H1 (cell line): ENCODE measurements around the gene STRIT1. TPM values are rescaled to one million over a fixed set of nuclear protein-coding genes. Genes with fewer than 3 reads are reported as not detected.

Experiments used
- CTCF ChIA-PET: fragments of 300-600 bp; sonication (Branson Sonifier 250); formaldehyde crosslinking; loops from one replicate; lab custom pipeline; 2021; ENCODE audit not compliant: partially characterized antibody; lab: Charles Lee
- POLR2A ChIA-PET: fragments of 300-600 bp; sonication (Branson Sonifier 250); formaldehyde crosslinking; loops from one replicate; lab custom pipeline; 2021; ENCODE audit warnings: inconsistent platforms; ENCODE audit not compliant: partially characterized antibody; lab: Charles Lee
- DNase-seq, 2 experiments: peaks; one replicate each; pipeline versions ENCODE4 v3.0.0 to v3.0.0-alpha.2; 2010 to 2022; ENCODE audit warnings: low spot score in 2 of 2, low read depth in 1 of 2, mixed read lengths in 1 of 2
- FAIRE-seq: peaks from 2 replicates; lab custom pipeline; 2011; peaks lifted over from hg19 to GRCh38; lab: Jason Lieb, UNC
- H2AFZ ChIP-seq: 2 replicates; pipeline ENCODE4 v1.8.1; 2012; ENCODE audit warnings: low read length, inconsistent platforms
- H2AK5ac ChIP-seq: 2 replicates; pipeline ENCODE4 v1.6.1; 2013; ENCODE audit warnings: low read depth, low read length
- H2BK120ac ChIP-seq: replicated peaks from 2 replicates; pipeline ENCODE3; 2013; ENCODE audit warnings: low read depth, low read length, inconsistent platforms
- H2BK12ac ChIP-seq: 2 replicates; pipeline ENCODE4 v1.6.1; 2013; ENCODE audit warnings: low read depth, low read length
- H2BK15ac ChIP-seq: 2 replicates; pipeline ENCODE4 v1.6.1; 2013; ENCODE audit warnings: low read length
- H2BK20ac ChIP-seq: 2 replicates; pipeline ENCODE4 v1.6.1; 2013; ENCODE audit warnings: low read length
- H2BK5ac ChIP-seq: 2 replicates; pipeline ENCODE4 v1.6.1; 2013; ENCODE audit warnings: low read depth, low read length
- H3K14ac ChIP-seq: 2 replicates; pipeline ENCODE4 v1.6.1; 2013; ENCODE audit warnings: inconsistent platforms; ENCODE audit not compliant: insufficient read length
- H3K18ac ChIP-seq: 2 replicates; pipeline ENCODE4 v1.6.1; 2013; ENCODE audit warnings: low read length; ENCODE audit errors: extremely low read depth
- H3K23ac ChIP-seq: 2 replicates; pipeline ENCODE4 v1.6.1; 2013; ENCODE audit warnings: inconsistent platforms; ENCODE audit not compliant: insufficient read length
- H3K23me2 ChIP-seq: 2 replicates; pipeline ENCODE4 v1.6.1; 2013; ENCODE audit warnings: low read depth, low read length
- H3K27ac ChIP-seq: 2 replicates; pipeline ENCODE4 v1.6.1; 2011; ENCODE audit warnings: low read depth, low read length, inconsistent platforms
- H3K27me3 ChIP-seq, 4 experiments: replicated peaks in 1 of 4; 1 replicate in 1 of 4; 2 replicates in 3 of 4; pipeline versions ENCODE4 v1.6.1 to v1.8.1; 2011 to 2013; ENCODE audit warnings: low read length in 3 of 4, mild to moderate bottlenecking in 3 of 4, inconsistent platforms in 2 of 4, mixed read lengths in 2 of 4, moderate library complexity in 1 of 4; ENCODE audit not compliant: control insufficient read depth in 3 of 4, insufficient read depth in 3 of 4; ENCODE audit errors: extremely low read depth in 1 of 4
- H3K36me3 ChIP-seq, 4 experiments: 2 replicates each; pipeline versions ENCODE4 v1.6.1 to v1.8.1; 2011 to 2013; ENCODE audit warnings: mild to moderate bottlenecking in 4 of 4, low read length in 3 of 4, moderate library complexity in 2 of 4, control low read depth in 1 of 4, inconsistent platforms in 1 of 4; ENCODE audit not compliant: insufficient read depth in 4 of 4, control insufficient read depth in 2 of 4
- H3K4ac ChIP-seq: replicated peaks from 2 replicates; pipeline ENCODE3; 2013; ENCODE audit warnings: low read length, low read depth, mixed read lengths, inconsistent platforms; ENCODE audit not compliant: insufficient read length
- H3K4me1 ChIP-seq, 4 experiments: replicated peaks in 1 of 4; 1 replicate in 1 of 4; 2 replicates in 3 of 4; pipeline versions ENCODE4 v1.6.1 to v1.8.1; 2011 to 2013; ENCODE audit warnings: low read length in 3 of 4, inconsistent platforms in 2 of 4, mixed read lengths in 1 of 4; ENCODE audit not compliant: insufficient read depth in 4 of 4, control insufficient read depth in 3 of 4
- H3K4me2 ChIP-seq, 2 experiments: 2 replicates each; pipeline versions ENCODE4 v1.6.1 to v1.8.1; 2011 to 2013; ENCODE audit warnings: low read depth in 2 of 2, low read length in 2 of 2, control low read depth in 1 of 2, inconsistent platforms in 1 of 2, mild to moderate bottlenecking in 1 of 2; ENCODE audit not compliant: insufficient read depth in 1 of 2
- H3K4me3 ChIP-seq, 4 experiments: fragments of 200-600, 300-600 bp in 1 of 4; sonication (generic), shearing (Covaris generic), sonication (Bioruptor Twin) in 1 of 4; 2 replicates each; pipeline versions ENCODE4 v1.5.1 to v1.8.1; 2011 to 2016; ENCODE audit warnings: low read length in 4 of 4, low read depth in 3 of 4, control low read depth in 2 of 4, inconsistent platforms in 2 of 4, mild to moderate bottlenecking in 2 of 4, mixed read lengths in 1 of 4, moderate library complexity in 1 of 4; ENCODE audit not compliant: insufficient read depth in 2 of 4; ENCODE audit errors: extremely low read depth in 1 of 4
- H3K56ac ChIP-seq: replicated peaks from 2 replicates; pipeline ENCODE3; 2013; ENCODE audit warnings: low read depth, mild to moderate bottlenecking, mixed read lengths, low read length, inconsistent platforms; ENCODE audit not compliant: insufficient read length
- H3K79me1 ChIP-seq: 2 replicates; pipeline ENCODE4 v1.6.1; 2013; ENCODE audit warnings: low read depth, low read length, control low read depth
- H3K79me2 ChIP-seq, 2 experiments: 2 replicates each; pipeline versions ENCODE4 v1.6.1 to v1.8.1; 2012 to 2013; ENCODE audit warnings: low read length in 2 of 2, mild to moderate bottlenecking in 2 of 2, inconsistent platforms in 1 of 2; ENCODE audit not compliant: insufficient read depth in 2 of 2, control insufficient read depth in 1 of 2
- H3K9ac ChIP-seq, 4 experiments: replicated peaks in 1 of 4; 1 replicate in 1 of 4; 2 replicates in 3 of 4; pipeline versions ENCODE4 v1.6.1 to v1.8.1; 2011 to 2013; ENCODE audit warnings: low read depth in 3 of 4, low read length in 3 of 4, control low read depth in 2 of 4, mild to moderate bottlenecking in 2 of 4, moderate library complexity in 2 of 4, inconsistent platforms in 1 of 4; ENCODE audit errors: extremely low read depth in 1 of 4
- H3K9me3 ChIP-seq, 2 experiments: 2 replicates each; pipeline versions ENCODE4 v1.6.1 to v1.8.1; 2012 to 2013; ENCODE audit warnings: mild to moderate bottlenecking in 2 of 2, moderate library complexity in 2 of 2, control low read depth in 1 of 2, inconsistent platforms in 1 of 2, low read depth in 1 of 2, low read length in 1 of 2, mixed read lengths in 1 of 2; ENCODE audit not compliant: insufficient read depth in 2 of 2
- H4K20me1 ChIP-seq, 2 experiments: replicated peaks in 1 of 2; 2 replicates each; pipeline versions ENCODE3 to v1.8.1; 2011 to 2013; ENCODE audit warnings: inconsistent platforms in 2 of 2, low read length in 2 of 2, mild to moderate bottlenecking in 1 of 2; ENCODE audit not compliant: insufficient read depth in 2 of 2, control insufficient read depth in 1 of 2
- H4K5ac ChIP-seq: 2 replicates; pipeline ENCODE4 v1.6.1; 2013; ENCODE audit warnings: low read length, low read depth, mixed read lengths, inconsistent platforms; ENCODE audit not compliant: insufficient read length
- H4K8ac ChIP-seq: 2 replicates; pipeline ENCODE4 v1.8.0; 2013; ENCODE audit warnings: mild to moderate bottlenecking, moderate library complexity, low read length, inconsistent platforms; ENCODE audit not compliant: insufficient read depth; ENCODE audit errors: extremely low read depth
- H4K91ac ChIP-seq: replicated peaks from 2 replicates; pipeline ENCODE3; 2013; ENCODE audit warnings: low read length, mixed read lengths, inconsistent platforms; ENCODE audit not compliant: insufficient read length
- CEBPB ChIP-seq: IDR thresholded peaks from 2 replicates; pipeline ENCODE4 v1.6.1; 2012; ENCODE audit warnings: low read depth, low read length
- CHD1 ChIP-seq: IDR thresholded peaks from 2 replicates; pipeline ENCODE4 v1.6.1; 2012; ENCODE audit warnings: low read depth, low read length, improper control_type of control experiment
- CREB1 ChIP-seq: IDR thresholded peaks from 2 replicates; pipeline ENCODE4 v1.6.1; 2012; ENCODE audit warnings: inconsistent platforms
- POLR2A ChIP-seq, 2 experiments: IDR thresholded peaks; 1 replicate in 1 of 2; 2 replicates in 1 of 2; pipeline ENCODE4 v1.6.1; 2011; ENCODE audit warnings: low read depth in 2 of 2, low read length in 2 of 2, mild to moderate bottlenecking in 2 of 2; ENCODE audit errors: control extremely low read depth in 1 of 2
- WGBS, 2 experiments: shearing (Covaris generic) in 1 of 2; methylation state at CpG; one replicate each; pipeline versions ENCODE4 v1.1.6 to v1.1.7; 2013 to 2015; ENCODE audit warnings: low lambda C conversion rate in 2 of 2, mixed read lengths in 2 of 2, inconsistent platforms in 1 of 2, low coverage in 1 of 2, missing lambda C conversion rate in 1 of 2; ENCODE audit not compliant: insufficient replicate concordance in 2 of 2, insufficient coverage in 1 of 2, insufficient read length in 1 of 2; ENCODE audit errors: extremely low coverage in 1 of 2, missing lambda C conversion rate in 1 of 2; 5-methylcytosine and 5-hydroxymethylcytosine counted together
- polyA plus RNA-seq, 7 experiments: library from polyadenylated mRNA; depleted of rRNA in 3 of 7; stranded (reverse) in 5 of 7; unstranded in 2 of 7; fragments of >200 nt in 5 of 7; fragments of 200-250 nt in 2 of 7; gene quantifications; 1 replicate in 5 of 7; 2 replicates in 1 of 7; 4 replicates in 1 of 7; pipeline versions ENCODE4 v1.2.1 to v1.2.3, GENCODE V29; 2011 to 2013; ENCODE audit warnings: missing spikeins in 2 of 7, mixed read lengths in 2 of 7
- total RNA-seq: library from RNA; stranded (reverse); fragmentation: NEBNext Ultra II Directional; extraction: Animal tissue kit (Norgen Biotek cat#: 25700); gene quantifications from 2 replicates; pipeline ENCODE4 v1.2.1, GENCODE V29; 2021
- TF ChIP-seq, protein P1 (sequence below): IDR thresholded peaks from 2 replicates; pipeline ENCODE4 v1.6.1; 2012; ENCODE audit warnings: inconsistent platforms
- TF ChIP-seq, protein P2 (sequence below): IDR thresholded peaks from 2 replicates; pipeline ENCODE4 v1.6.1; 2011; ENCODE audit warnings: low read length, improper control_type of control experiment

The STRIT1 gene
- total and polyA plus RNA-seq, 2 of the 8 experiments (the other 6 are each of a cell fraction or from before 2014, with no cell fraction given) = 0.15 to 0.47 TPM

DNA sequence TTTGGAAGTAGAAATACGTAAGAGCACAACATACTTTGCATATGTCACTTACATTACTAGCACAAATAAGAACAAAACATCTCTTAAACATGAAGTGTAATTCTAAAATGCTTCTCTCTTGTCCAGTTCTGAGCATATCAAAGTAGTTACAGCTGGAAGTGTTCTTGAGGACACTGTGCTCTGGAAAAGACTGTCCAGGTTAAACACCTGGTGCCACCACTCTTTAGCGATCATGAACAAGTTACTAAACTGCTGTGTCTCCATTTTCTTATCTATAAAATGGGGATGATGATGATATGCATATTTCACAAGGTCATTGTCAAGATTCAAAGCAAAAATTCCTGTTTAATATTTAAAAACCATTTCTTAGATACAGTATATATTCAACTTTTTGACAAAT lies 790 bp downstream of the STRIT1 start:
- Histone ChIP-seq H2BK5ac (no peak overlapping the region), H3K18ac (no peak overlapping the region), H4K5ac (no peak overlapping the region), H2BK15ac (no peak overlapping the region), H4K91ac (no peak overlapping the region), H3K4me1 (no peaks in the 10 kb centered on the region; a peak in 1 of 7 replicates), H3K79me1 (no peaks in the 10 kb centered on the region), H3K27me3 (no peaks in the 10 kb centered on the region), H3K56ac (no peak overlapping the region), H2BK120ac (no peak overlapping the region), H3K23ac (no peak overlapping the region), H3K9me3 (peaks cover 7 to 9% of the 10 kb centered on the region in 2 experiments), H3K4me2 (no peak overlapping the region), H4K8ac (no peak overlapping the region), H2BK20ac (no peak overlapping the region), H3K14ac (no peak overlapping the region), H3K23me2 (no peaks in the 10 kb centered on the region), H2BK12ac (no peak overlapping the region), H3K36me3 (no peaks in the 10 kb centered on the region; a peak in 2 of 8 replicates), H3K9ac (no peak overlapping the region), H3K27ac (no peak overlapping the region), H2AK5ac (no peak overlapping the region), H3K4ac (no peak overlapping the region), H3K4me3 (no peak overlapping the region), H4K20me1 (no peaks in the 10 kb centered on the region), H3K79me2 (no peaks in the 10 kb centered on the region), H2AFZ (peak overlapping the region; percentile 34; the same call in 1 of the 2 replicates)
- ChIA-PET POLR2A (no interaction called here), CTCF (no interaction called here)
- TF ChIP-seq CHD1 (no peak), CEBPB (no peak), POLR2A (IDR thresholded peaks at IDR 0.05; ENCODE audit: control extremely low read depth in 1 of 2, low read depth in 2 of 2, low read length in 2 of 2) (no peak), CREB1 (no peak)
- TF ChIP-seq, protein P1, sequence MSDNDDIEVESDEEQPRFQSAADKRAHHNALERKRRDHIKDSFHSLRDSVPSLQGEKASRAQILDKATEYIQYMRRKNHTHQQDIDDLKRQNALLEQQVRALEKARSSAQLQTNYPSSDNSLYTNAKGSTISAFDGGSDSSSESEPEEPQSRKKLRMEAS = no peak
- TF ChIP-seq, protein P2, sequence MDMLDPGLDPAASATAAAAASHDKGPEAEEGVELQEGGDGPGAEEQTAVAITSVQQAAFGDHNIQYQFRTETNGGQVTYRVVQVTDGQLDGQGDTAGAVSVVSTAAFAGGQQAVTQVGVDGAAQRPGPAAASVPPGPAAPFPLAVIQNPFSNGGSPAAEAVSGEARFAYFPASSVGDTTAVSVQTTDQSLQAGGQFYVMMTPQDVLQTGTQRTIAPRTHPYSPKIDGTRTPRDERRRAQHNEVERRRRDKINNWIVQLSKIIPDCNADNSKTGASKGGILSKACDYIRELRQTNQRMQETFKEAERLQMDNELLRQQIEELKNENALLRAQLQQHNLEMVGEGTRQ = no peak
- DNase-seq = no peak
- peak; percentile 7 for FAIRE-seq
- 95% methylated on average over 2 of the region's 2 CpGs; no CpG with 5 or more reads in 1 of the 2 experiments for WGBS, 2 experiments
